Stimulated activated CD4-positive, alpha-beta T cell treated with anti-CD3 and anti-CD28 coated beads, TNF-alpha, amount 100 ng/mL, for 4 hours (primary cell): ENCODE data around the gene HFE.
"Not testable (repeated sequence)": the region's sequence is repeated elsewhere in the genome, so short reads cannot be mapped to it uniquely, and the experiment has no call there.

Source experiments
- DNase-seq, 3 experiments: peaks; one replicate each; pipeline ENCODE4 v3.0.0-alpha.2; 2020; ENCODE audit warnings: low read depth in 3 of 3

HFE gene, protein sequence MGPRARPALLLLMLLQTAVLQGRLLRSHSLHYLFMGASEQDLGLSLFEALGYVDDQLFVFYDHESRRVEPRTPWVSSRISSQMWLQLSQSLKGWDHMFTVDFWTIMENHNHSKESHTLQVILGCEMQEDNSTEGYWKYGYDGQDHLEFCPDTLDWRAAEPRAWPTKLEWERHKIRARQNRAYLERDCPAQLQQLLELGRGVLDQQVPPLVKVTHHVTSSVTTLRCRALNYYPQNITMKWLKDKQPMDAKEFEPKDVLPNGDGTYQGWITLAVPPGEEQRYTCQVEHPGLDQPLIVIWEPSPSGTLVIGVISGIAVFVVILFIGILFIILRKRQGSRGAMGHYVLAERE

DNA sequence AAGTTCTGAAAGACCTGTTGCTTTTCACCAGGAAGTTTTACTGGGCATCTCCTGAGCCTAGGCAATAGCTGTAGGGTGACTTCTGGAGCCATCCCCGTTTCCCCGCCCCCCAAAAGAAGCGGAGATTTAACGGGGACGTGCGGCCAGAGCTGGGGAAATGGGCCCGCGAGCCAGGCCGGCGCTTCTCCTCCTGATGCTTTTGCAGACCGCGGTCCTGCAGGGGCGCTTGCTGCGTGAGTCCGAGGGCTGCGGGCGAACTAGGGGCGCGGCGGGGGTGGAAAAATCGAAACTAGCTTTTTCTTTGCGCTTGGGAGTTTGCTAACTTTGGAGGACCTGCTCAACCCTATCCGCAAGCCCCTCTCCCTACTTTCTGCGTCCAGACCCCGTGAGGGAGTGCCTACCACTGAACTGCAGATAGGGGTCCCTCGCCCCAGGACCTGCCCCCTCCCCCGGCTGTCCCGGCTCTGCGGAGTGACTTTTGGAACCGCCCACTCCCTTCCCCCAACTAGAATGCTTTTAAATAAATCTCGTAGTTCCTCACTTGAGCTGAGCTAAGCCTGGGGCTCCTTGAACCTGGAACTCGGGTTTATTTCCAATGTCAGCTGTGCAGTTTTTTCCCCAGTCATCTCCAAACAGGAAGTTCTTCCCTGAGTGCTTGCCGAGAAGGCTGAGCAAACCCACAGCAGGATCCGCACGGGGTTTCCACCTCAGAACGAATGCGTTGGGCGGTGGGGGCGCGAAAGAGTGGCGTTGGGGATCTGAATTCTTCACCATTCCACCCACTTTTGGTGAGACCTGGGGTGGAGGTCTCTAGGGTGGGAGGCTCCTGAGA is at the start of gene HFE:
Gene HFE (plus strand): TSS at position 146 of the 832 bp plus-strand sequence. CDS start 12 bp downstream, at position 158.
- no peak for DNase-seq

DNA sequence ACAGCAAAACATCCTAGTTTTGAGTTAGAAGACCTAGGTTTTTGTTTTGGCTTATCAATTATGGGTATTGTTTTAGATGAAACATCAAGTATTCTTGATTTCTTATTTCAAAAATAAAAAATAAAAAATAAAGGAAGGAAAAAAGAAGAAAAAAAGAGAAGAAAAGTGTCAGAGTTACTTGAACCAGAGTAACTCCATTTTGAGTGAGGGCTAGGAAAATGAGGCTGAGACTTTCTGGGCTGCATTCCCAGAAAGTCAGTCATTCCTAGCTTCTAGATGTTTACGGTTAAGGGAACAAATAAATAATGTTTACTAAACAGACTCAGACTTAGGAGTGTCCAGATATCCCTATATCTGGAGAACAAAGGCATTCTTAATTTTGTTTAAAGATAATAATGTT is 45.3 kb upstream of the HFE start:
- no peak for DNase-seq

DNA sequence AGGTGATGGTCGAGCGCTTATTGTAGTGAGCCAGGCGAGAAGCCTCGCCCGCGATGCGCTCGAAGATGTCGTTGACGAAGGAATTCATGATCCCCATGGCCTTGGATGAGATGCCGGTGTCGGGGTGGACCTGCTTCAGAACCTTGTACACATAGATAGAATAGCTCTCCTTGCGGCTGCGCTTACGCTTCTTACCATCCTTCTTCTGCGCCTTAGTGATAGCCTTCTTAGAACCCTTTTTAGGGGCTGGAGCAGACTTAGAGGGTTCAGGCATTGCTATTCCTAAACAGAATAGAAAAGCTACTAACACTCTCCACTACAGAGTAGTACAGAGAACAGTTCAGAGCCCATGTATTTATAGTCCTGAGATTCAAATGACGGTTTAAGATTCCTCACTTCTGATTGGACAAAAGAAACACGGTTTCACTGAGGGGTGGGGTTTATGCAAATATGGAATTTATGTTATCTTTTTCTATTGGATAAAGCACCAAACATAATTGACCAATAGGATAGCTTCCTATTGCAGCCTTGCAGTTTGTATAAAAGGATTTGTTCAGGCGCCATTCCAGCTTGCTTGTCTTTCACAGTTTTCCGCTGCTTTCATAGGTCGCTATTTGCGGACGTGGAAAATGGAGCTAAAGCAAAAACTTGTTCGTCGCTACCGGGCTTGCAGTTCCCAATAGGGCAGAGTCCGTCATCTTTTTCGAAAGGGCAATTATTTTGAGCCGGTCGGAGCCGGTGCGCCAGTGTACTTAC is 43.7 kb upstream of the HFE start:
- no peak for DNase-seq

DNA sequence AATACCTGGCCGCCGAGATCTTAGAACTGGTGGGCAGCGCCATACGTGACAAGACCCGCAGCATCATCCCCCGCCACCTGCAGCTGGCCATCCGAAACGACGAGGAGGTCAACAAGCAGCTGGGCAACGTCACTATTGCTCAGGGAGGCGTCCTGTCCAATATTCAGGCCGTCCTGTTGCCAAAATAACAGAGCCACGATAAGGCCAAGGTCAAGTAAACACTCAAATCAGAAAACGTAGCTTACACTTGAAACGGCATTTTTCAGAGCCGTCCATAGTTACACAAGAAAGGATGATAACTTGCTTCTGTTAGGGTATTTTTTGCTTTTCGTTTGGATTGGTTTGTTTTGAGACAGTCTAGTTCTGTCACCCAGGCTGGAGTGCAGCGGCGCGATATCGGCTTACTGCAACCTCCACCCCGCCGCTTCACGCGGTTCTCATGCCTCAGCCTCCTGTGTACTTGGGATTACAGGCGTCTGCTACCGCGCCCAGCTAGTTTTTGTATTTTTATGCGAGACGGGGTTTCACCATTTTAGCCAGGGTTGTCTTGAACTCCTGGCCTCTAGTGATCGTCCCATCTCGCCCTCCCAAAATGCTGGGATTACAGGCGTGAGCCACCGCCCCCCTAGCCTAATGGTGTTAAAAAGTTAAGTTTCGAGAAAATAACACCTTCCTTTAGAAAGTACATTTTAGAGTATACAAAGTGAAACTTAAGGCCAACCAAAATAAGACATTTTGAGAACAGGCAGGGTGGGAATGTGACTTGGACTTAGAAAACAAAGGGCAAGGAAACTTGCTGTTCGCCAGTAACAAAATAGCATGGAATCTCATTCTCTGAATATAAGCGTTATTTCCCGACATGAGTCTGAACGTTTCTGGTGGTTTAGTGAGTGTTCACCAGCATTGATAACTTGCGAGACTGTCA is 42.8 kb upstream of the HFE start:
- no peak for DNase-seq

DNA sequence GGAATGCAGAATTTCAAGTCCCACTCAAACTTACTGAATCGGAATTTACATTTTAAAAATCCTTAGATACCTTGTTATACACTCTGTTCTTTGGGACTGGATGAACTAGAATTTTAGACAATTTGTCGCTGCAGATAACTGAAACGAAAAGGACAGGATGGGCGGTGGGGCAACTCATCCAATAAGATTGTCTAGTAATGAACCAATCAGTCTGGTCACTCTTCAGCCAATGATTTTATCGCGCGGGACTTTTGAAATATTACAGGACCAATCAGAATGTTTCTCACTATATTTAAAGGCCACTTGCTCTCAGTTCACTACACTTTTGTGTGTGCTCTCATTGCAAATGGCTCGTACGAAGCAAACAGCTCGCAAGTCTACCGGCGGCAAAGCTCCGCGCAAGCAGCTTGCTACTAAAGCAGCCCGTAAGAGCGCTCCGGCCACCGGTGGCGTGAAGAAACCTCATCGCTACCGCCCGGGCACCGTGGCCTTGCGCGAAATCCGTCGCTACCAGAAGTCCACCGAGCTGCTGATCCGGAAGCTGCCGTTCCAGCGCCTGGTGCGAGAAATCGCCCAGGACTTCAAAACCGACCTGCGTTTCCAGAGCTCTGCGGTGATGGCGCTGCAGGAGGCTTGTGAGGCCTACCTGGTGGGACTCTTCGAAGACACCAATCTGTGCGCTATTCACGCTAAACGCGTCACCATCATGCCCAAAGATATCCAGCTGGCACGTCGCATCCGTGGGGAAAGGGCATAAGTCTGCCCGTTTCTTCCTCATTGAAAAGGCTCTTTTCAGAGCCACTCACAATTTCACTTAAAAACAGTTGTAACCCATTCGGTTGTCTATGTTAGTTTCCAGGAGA is 41.9 kb upstream of the HFE start:
- peak in 2 of 3 experiments; percentile 45 to 64 for DNase-seq

DNA sequence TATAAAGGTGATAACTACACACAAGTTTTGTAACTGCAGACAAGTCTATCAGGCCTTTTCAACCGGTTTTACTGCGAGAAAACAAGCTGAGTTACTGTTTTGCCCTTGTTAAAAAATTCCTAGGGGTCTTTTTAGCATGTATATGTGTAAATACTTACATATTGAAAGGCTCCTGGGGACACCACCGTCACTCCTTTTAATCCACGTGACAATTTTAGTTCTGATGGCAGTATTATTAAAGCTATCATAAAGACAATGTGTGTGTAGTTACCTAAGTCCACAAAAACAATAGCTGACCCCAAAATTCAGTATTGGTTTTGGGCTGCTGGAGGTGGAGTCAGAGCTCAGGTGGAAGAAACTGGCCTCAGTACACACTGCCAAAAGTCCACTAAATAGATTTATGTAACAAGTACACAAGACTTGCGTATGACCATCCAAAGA is 41.3 kb upstream of the HFE start:
- DNase-seq = no peak

DNA sequence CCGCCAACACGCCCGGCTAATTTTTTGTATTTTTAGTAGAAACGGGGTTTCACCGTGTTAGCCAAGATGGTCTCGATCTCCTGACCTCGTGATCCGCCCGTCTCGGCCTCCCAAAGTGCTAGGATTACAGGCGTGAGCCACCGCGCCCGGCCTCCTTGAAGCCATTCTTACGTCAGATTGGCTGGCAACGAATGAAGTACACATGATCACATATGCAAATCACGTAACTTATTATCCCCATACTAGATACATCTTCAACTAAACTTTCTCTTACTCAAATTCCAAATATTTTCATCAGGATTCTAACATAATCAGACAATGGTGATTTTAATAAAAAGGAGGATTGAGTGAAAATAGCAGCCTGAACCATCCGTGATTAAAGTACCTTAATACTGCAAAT is 39.9 kb upstream of the HFE start:
- DNase-seq = not testable (repeated sequence)

DNA sequence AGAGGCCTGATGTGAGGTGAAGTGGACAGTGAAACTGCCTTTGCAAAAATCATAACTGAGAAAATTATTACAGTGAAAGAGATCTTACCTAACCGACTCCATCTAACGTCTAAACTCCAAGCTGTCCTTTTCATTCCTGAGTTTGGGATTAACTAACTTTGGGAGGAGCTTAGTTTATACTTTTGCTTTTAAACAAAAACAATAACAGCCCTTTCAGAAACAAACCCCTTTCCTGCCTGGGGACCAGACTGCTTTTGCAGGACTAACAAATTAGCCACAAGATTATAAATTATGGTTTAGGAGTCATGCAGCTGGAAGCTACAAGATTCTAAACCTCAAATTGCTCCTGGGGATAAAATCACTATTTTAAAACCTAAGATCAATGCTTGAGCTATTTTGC is 38.6 kb upstream of the HFE start:
- DNase-seq = no peak

DNA sequence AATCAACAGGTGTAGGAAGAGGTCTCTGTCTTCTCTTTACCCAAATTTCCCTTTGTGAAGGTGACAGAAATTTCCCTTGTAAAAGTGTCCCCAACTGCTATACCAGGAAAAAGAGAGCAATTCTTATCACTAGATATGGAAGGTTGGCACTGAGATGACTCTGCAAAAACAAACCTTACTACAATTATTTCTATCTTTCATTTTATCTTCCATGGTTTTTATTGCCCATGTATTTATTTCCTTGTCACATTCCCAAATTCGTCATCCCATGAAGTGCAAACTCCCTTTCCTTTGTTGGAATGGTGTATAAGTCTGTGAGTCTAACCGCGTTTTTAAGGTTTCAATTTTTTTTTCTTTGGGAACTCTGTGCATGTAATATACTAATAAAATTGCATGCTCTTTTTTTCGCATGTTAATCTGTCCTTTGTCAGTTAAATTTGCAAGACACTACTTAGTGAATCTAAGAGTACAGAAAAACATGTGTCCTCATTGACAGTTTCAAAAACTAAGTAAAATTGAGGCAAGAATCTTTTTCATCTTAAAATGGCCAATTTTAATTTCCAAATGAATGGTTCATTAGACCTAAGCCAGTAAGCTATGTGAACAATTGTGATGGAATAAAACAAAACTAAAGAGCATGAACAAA is 35.4 kb upstream of the HFE start:
- DNase-seq = no peak

DNA sequence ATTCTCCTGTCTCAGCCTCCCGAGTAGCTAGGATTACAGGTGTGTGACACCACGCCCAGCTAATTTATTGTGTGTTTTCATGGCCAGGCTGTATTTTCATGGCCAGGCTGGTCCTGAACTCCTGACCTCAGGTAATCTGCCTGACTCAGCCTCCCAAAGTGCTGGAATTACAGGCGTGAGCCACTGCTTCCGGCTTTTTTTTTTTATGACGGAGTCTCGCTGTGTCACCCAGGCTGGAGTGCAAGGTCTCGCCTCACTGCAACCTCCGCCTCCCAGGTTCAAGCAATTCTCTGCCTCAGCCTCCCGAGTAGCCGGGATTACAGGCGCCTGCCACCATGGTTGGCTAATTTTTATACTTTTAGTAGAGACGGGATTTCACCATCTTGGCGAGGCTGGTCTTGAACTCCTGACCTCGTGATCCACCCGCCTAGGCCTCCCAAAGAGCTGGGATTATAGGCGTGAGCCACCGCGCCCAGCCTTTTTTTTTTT is 34.4 kb upstream of the HFE start:
- DNase-seq = not testable (repeated sequence)

DNA sequence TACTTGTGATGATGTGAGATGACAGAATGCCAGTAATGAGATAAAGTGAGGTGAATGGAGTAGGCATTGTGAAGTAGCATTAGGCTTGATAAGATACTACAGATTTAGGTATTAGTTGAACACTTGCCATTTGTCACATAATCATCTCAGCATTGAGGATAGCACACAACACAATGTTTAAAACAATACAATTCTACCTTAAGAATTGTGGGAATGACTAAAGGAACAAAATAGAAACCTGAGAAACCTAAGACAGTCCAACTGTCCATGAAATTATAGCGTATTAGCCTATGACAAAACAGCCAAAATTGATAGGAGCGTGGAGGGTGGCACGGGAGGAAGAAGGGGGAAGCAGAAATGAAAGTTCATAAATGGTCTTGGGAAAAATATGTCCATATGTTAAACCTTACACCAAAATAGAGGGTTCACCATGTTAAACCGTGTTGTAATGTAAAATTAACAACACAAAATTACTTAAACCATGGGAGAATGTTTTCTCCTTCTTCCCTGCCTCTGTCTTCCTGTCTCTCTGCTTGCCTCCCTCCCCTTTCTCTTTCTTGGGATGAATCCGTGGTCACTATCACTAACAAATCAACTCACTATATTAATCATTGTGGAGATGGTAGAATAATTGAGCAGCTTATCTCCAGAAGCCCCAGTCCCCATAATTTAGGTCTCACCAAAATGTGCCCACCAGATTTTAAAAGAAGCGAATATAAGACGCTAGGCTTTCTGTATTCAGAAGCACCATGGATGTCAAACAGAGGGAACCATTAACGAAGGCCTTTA is 33.0 kb upstream of the HFE start:
- no peak for DNase-seq

DNA sequence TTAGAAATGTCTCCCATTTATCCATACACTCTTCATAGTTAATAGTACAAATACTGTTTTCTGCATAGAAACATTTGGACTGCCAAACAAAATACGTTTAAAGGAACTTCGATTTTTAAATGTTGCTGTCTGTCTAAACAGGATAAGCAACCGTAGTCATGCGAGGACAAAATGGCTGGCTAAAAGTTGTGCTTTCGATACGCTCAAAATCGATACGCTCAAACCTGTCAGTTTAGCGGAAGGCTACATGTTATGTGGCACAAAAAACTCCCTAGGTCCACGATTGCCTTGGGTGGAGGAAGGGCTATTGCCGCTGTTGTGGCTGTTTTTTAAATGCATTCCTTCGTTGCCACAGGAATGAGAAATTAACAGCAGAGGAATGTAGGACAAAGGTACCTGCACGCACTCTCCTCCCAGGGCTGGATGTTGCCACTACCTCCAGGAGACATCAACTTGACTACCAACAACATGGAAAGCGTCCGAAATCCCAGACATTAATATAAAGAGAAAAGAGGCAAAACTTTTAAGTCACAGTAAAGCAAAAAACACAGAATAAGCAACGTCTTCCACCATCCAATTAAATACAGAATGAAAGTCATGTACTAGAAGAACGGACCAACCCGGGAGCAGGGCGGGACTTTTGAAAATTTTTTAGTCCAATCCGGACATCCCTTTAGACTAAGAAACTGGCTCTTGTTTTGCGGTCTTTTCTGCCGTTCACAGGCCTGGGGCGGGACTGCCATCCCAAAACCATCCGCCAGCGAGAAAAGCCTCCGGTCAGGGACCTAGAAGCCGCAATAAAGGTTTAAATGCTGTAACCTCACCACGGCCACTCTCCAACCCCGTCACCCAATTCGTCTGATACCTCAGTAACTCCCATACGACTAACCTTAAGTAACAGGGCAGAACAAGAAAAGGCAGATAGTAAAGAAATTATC is 32.2 kb upstream of the HFE start:
- peak in 2 of 3 experiments; percentile 47 to 53 for DNase-seq

DNA sequence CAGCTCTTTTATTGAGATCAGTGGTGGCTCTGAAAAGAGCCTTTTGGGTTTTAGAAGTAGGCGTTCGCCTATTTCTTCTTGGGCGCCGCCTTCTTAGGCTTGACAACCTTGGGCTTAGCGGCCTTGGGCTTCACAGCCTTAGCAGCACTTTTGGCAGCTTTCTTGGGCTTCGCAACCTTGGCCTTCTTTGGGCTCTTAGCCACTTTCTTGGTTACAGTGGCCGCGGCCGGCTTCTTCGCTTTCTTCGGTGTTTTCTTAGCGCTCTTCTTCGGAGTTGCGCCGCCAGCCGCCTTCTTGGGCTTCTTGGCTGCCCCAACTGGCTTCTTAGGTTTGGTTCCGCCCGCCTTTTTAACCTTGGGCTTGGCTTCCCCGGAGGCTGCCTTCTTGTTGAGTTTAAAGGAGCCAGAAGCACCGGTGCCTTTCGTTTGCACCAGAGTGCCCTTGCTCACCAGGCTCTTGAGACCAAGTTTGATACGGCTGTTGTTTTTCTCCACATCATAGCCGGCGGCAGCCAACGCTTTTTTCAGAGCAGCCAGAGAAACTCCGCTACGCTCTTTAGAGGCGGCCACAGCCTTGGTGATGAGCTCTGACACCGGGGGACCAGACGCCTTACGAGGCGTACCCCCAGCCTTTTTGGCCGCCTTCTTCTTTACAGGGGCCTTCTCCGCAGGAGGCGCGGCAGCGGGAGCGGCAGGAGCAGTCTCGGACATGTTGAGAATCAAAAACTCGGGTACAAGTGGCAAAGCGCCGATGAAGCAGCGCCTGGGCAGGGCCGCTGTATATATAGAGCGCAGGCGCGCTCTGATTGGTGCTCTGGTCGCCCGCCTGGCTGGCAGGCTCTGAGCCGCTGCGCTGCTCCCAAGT is 31.3 kb upstream of the HFE start:
- DNase-seq = peak; percentile 54 to 60 (median 55)

DNA sequence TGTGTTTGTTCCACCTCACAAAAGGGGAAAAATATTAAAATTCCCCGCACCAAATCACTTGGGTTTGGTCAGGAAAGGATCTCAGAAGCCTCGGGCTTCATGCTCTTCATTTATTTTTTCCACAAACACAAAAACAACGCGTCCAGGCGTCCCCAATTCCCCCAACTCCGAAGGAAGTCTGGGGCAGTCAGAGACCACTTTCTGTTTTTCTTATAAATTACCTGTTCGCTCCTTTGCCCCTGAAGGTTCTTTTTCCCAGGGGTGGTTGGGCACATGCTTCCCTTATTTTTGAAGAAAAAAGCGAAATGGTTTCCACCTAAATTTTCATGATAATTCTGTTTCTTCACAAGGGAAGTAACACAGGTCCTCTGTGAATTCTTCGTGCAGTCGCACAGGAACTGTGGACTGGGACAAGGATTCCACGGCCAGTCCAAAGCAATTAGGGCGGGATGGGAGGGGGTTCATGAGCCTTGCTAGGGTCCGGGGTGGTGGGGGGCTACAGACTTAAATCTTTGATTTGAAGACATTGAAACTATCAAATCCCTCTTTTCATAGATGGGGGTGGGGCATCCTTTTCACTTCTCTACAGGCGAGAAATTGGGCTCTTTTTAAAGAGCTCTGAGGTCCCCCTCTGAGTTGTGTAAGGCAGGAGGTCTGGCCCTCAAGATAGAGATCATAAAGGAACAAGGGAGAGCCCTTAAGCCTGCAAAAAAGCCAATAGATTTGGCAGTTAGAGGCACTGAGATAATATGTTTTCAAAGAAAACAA is 30.5 kb upstream of the HFE start:
- no peak for DNase-seq

DNA sequence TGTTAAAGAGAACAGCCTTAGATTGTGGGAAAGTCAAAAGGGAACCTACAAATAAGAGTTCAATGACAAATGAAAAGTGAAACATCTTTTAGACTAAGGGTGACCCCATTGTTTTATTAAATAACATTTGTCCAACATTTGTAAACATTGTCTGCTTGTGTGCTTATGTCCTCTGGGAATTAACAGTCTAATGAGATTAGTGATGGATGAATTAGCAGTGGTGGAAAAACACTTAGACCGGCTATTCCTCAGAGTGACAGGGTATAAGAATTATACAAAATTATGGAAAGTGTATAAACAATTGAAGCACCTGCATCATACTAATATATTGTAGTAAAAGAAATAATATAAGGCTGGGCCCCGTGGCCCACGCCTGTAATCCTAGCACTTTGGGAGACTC is 29.3 kb upstream of the HFE start:
- no peak for DNase-seq
